NCI-H1417 (cell line): ENCODE data around the gene NCKIPSD.
A peak's percentile ranks its signal among the peaks of the same experiment; 100 is the strongest.

ENCODE experiments used
- DNase-seq, 3 experiments: peaks; one replicate each; lab custom pipeline; 2025; lab: John Stamatoyannopoulos, UW

The NCKIPSD gene

DNA sequence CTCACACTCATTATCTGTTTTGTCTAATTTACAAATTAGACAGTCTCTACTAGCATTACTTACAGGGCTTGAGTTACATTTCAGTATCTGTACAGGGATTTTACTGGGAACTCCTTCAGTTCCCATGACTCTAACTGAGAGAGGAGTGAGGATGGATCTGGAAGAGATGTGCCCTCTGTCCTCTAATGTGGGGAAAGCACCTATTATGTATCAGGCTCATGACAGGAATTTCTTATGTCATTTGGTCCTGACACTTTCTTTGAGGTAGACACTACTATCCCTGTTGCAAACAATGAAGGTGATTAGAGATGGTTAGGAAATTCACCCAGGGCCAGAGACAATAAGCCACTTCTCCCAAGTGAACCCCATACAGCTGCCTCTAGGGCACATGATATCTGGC lies 10.9 kb upstream of the NCKIPSD start:
- DNase-seq: no peak

DNA sequence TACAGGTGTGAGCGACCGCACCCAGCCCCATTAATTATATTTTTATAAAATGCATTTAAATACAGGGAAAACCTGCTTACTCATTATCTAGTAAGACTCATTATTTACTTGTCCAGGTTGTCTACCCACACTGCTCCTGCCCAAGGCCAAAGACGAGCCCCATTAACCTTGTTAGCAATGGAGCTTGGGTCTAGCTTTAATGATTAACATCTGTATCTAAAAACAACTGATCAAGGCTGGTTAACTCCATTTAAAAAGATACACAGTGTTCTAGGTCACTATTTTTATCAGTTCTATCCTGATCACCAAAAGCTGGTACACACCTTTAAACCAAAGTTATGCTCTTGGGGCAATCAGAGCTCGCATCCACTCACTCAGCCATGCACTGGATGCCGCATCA lies 10.4 kb upstream of the NCKIPSD start:
- DNase-seq: no peak

DNA sequence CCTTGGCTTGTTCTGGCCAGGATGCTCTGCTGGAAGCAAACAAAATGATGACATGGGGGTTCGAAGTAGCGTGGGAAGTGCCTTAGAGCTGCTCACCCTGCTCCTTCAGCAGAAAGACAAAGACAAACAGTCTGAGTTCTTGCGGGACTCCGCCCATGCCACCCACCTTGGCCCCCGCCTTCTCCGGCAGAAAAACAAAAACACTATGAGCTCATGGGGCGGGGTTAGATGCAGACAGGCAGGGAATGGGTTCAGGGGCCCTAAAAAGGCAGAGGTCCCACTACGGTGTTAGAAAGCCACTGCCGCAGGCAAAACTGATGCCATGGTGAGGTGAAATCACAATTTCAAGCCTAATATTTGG lies 9.7 kb upstream of the NCKIPSD start:
- no peak for DNase-seq

DNA sequence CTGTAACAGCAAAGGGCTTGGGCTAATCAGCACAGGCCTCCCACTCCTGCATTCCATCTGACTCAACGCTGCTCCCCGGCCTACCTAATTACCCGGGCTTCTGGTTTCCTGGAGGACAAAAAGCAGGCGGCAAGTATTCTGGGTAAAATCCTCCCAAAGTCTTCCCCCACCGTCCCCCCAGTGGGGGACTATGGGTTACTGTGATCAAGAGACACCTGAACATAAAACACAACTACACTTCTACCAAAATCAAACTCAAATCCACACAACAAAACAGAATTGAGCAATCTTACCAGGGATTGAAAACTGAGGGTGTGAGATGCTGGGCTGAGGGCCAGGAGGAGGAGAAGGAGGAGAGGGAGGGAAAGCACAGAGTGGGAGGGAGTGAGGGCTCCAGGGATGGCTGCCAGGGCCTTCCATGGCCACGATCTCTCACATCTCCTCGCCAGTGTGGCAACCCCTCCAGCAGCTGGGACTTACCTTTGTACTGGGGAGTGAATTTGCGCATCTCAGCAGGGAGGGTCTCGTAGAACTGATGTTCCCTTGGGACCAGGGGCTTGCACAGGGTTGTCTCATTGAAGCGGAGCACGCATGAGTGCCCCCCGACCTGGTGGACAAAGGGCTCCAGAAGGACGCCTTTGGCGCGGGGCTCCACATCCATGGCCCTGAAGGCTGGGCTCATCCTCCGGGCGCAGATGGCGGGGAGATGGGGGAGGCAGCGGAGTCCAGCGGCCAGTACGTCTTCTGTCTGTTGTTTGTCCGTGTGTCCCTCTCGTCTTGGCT lies 9.1 kb upstream of the NCKIPSD start:
- no peak for DNase-seq

DNA sequence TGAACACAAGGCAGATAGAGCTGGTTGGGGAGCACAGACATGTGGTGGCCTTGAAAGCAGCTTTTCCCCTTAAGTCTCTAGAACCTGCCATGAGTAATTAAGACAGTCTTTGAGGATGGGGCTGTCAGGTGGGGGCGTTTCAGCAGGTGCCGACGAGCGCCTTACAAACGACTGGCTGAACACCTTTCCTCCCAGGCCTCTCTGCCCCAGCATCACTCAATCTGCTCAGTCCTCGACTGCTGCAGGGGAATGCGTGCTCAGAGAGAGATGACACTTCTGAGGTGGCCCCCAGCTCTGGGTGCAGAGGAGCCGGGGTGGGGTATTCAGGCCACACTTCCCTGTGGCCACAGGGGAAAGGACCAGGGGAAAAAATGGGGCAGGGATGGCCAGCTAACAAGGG lies 8.1 kb upstream of the NCKIPSD start:
- no peak for DNase-seq

DNA sequence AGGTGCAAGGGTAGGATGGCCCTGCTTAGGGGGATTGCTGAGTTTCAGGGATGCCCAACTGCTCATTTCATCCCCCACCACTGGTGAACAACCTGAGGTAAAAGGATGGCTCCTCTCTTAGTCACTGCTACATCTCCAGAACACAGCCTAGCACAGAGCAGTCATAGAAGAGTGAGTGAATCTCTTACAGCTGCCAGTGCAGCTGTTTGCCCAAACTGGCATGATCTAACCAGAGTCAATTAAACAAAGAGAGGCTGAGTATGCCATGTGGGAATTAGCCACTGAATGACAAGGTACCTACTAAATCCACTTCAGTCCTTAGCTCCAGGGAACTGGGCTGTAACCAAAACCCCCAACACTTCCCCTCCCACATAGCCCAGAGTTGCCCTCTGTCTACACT lies 6.8 kb upstream of the NCKIPSD start:
- no peak for DNase-seq

DNA sequence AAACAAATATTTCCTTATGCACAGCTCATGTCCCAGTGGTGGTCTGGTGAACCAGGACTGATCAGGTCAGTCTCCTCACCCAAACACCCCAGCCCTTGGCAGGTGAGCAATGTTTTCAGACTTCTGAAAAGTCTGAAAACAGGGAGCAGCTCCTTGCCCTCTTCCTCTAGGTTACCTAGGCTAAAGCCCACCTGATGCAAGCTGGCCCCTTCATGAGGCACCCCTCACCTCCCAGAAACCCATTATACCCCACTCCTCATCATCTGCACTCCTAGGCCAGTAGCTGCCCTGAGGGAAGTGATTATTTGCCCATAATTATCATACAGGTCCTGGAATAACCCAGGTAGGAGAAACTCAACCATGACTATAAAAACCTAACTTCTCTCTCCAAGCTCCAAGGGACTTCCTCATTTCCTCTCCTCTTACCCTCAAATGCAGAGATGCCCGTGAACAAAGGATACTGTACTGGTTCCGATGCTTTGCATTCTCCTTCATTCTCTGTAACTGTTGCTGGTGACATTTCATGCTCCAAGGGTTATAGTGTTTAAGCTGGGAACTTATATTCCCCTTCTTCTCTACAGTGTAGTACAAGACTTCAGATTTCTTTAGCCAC lies 5.2 kb upstream of the NCKIPSD start:
- DNase-seq: no peak

DNA sequence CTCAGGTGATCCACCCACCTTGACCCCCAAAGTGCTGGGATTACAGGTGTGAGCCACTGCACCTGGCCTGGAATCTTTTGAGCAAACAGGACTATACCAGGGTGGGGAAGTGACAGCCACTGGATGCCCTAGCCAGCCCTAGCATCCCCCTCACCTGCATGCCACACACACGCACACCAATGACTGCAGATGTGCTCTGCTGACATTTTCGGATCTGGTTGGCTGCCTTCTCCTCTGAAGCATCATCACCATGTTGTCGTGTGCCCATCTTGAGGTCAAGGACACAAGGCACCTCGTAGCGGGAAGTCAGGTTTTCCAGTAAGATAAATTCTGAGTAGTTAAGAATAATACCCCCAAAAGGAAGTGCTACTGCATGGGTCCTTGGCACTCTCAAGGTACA lies 3.7 kb upstream of the NCKIPSD start:
- DNase-seq: no peak

DNA sequence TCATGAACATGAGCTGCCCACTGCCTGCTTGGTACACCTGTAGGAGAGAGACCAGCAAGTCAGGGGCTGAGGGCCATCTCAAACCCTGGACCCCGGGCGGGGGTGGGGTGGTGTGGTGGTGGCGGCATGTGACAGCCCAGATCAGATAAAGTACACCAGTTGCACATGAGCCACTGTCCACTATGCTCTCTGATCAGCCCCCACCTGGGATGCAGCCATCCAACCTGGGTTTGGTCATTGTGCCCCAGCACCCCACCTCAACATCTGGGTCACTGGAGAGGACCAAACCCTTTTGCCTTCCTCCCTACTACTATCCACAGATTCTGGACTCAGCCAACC lies 3.0 kb upstream of the NCKIPSD start:
- DNase-seq: no peak

DNA sequence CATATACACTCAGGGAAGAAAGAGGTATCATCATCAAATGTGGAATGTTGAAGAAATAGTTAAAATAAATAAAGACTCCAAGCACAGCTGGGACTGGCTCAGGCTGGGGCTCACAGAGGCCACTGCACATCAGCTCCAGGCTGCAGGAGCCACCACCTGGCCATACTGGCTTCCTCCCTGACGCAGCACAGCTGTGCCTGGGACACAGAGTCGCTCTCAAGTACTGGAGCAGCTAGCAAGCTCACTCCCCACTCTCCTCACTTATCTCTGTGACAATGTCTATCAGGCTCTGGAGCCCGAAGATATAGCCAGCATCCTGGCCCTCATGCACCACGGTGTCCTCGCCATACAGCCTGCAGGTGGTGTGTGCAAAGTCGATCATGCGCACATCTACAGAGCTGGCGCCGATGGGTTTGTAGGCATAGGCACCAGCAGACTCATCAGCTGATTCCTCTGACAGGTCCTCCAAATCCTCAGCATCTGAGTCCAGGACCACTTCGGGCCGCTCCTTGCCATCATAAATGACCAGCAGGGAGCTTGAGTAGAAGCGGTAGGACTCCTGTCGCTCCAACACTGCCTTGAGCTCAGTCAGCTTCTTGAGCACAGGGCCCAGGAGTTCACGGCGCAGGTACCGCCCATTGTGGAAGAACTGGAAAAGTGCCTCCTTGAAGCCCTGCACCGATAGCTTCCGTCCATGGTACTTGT lies 2.5 kb upstream of the NCKIPSD start:
- no peak for DNase-seq

DNA sequence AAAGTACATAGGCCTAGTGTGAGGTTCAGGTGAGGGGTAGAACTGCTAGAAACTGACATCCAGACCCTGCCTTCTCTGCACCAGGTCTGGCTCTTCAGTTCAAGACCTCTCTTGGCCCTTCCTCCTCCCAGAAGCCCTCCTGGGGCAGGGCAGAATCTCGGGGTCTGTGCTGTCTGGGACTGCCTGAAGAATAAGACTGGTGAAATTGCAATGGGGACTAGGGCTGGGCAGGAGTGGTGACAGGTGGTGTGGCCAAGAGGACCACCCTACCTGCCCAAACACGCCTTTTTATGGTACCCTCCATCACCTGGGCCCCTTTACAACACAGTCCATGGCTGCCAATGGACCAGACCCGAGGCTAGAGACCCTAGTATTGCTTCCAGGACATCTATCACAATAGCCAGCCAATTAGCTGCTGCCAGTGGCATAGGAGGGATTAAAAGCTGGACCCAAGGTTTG lies 1.5 kb upstream of the NCKIPSD start:
- DNase-seq: no peak

DNA sequence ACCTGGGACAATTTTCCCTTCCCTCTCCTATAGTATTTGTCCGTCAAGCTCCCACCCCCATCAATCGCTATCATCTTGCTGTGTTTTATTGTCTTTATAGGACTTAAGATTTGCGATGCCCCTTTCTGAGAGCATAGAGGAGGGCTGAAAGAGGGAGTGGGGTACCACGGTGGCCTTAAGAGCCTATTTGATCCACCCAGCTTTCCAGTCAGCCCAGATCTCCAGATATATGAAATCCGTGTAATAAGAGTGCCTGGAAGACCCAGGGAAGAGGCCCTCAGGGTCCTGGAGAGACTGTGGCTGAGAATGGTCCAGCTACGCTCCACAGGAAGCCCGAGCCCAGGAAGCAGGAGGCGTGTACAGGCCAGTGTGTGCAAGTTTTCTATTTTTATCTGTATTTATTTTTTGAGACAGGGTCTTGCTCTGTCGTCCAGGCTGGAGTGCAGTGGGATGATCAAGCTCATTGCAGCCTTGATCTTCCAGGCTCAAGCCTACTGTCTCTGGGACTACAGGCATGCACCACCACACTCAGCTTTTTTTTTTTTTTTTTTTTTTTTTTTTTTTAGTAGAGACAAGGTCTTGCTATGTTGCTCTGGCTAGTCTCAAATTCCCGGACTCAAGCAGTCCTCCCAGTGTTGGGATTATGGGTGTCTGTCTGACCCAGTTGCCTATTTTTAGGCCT lies 964 bp upstream of the NCKIPSD start:
- peak in 1 of 3 experiments; percentile 25 for DNase-seq

DNA sequence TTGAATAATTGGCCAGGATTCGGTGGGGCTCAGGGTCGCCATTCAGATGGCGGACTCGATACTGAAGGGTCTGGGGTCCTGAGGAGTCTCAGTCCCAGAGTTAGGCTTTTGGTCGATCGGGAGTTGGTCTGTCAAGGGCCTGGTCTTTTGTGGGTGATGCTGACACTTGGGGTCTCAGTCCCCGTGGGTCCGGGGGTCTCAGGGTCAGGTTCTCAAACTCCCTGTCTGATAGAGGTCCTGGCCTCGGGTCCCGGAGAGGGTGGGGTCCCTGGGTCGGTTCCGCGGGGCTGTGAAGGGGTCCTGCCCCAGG lies 467 bp downstream of the NCKIPSD start:
- no peak for DNase-seq

DNA sequence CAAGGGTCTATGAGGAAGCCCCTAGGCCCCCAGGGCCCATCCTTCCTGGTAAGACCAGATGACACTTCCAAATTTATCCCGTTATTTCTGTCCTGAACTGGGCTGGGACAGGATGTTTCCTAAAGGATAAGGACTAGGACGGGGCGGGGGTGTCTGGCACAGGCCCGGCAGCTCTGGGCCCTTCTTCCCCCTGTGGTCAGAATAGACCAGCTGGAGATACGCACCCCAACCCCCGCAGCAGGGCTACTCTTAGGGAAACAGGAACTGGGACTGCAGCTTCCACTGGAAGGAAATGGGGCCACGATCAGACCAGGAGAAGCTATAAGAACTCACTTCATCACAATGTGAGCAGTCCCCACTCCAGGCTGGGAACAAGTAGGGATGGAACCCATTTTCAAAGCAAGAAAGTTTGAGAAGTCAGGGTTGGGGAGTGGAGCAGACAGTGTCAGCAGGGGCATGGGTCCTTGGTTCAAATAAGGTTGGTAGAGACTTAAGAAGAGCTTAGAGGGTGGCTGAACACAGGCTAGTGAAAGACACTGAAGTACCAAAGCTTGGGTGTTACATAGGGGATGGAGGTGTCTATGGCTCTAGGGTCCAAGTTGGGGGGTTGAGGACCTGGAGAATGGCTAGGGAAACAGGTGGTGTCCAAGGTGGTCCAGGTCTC lies 1.1 kb downstream of the NCKIPSD start:
- DNase-seq: no peak

DNA sequence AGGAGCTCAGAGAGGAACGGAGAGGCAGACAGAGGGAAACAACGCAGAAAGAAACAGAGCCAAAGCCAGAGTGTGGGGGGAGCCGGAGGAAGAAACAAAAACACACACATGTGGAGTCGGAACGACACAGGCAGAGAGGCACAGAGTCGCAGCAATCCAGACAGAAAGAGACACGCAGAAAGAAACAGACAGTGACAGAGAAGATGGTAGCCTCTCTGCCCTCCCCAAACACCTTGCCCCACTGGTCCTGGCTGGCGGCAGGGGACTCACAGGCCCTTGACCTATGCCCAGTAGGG lies 1.7 kb downstream of the NCKIPSD start:
- no peak for DNase-seq

DNA sequence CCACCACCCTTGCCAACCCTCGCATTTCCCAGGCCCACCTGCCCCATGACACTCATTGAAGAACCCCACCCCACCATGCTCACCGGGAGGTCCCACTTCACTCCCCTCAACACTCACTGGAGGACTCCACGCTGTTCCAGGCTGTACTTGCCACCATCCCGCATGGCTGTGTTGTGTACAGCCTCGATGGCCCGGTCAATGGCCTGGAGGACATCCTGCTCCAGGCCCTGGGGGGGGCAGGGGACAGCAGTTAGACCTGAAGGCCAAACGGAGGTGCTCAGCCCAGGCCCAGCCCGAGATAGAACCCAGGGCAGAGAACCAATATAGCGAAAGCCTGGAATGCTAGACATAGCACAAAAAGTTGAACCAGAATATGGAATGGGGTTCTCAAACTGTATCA lies 2.9 kb downstream of the NCKIPSD start:
- DNase-seq: no peak

DNA sequence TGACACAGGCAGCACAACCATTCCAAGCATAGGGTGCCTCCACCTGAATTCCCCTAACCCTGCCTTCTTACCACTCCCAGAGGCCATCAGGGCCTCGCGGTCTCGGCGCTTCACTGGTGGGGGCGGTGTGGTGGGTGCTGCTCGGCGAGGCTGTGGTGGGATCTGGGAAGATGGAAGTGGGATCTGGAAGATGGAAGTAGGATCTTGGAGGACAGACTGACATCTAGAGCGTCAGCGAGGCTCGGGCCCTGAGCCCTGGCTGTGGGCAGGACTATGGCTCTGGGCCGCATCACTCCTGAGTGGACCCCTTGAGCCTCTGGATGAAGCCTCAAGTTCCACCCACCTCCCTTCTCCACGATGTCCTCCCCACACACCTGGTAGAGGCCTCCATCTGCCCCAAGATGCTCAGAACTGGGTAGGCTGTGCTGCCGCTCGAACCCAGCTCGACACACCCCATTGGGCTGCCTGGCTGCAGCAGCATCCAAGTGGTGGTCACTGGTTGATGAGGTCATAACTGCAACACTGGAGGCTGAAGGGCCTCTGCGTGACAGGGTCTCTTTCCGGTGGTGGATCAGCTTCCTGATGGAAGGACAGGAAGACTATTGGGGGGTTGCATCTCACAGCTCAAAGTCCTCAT lies 3.6 kb downstream of the NCKIPSD start:
- no peak for DNase-seq

DNA sequence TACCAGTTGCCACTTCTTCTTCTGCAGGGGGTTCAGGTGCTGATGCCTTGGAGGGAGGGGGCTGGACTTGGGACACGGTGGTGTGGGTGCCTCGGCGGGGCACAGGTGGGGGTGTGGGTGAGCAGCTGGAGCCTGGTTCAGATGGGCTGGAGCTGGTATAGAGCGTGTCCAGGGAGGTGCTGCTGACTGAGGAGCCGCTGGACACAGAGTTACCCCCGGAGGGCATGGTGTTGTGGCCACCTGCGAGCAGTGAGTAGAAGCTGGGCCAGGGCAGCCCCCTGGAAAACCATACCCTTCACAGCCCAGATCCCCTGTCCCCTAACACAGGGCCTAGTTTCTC lies 4.2 kb downstream of the NCKIPSD start:
- DNase-seq: no peak

DNA sequence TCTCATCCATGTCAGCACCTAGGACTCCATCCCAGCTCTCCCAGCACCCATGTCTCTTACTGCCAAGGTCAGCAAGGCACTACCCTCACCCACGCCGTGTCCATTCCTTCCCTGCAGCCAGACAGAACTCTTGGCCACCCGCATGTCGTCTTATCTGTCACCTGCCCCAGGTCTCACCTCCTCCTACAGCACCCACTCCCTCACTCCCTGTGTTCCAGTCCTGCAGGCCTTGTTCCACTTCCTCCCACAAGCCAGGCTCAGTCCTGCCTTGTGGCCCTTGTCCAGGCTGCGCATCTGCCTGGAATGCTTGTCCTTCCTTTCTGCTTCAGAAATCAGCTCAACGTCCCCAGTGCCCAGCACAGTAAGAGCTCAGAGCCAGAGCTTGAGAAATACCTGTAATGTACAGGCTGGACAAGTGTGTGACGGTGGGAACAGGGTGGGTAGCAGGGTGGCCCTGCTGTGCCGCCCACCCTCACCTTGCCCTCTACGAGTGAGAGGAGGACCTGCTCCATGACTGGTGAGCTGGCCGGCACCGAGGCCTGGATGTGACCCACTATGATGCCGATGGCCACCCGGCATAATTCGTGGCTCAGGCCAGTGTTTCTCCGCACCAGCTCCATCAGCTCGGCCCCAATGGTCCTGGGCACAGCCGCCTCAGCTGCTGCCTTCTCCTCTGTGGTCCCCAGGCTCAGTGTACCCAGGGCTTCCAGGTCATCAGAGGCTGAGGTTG lies 4.7 kb downstream of the NCKIPSD start:
- DNase-seq: no peak

DNA sequence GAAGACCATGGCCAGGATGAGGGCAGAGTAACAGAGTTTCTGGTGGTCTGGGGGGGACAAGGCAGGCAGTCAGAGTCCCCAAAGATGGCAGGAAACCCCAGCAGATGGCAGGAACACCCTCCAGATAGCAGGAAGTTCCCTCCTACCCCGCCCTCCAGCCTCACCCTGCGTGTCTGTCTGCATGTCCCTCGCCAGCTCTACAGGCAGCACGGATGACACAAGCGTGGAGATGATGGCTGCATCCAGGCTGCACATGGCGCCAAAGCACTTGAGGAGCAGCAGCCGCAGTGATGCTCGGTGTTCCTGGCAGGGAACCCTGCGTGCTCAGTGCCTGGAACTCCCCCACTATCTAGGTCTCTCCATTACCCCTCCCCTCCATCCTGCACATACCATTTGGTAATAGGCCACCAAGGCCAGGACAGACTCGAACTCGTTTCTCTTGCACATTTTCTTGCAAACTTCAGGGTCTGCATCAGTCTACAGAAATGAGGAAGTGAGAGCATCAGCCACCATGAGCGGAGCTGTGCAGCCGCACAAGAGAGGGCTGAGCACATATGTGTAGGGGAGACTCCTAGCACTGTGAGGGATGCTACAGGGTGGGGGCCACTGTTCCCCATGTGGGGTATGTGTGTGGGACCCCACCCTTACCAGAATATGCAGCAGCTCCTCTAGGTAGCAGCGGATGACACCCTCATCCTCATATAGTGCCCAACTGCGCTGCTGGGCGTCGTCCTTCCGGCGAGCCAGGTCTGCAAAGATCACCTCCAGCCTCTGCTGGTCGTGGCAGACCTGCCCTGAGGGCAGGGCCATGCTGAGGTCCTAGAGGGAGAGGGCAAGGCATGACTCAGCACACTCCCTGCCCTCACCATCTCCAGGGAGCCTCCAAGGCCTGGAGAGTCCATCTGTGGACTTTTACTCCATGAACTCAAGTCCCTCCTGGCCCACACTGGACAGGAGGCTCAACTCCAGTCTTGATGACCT lies 6.0 kb downstream of the NCKIPSD start:
- DNase-seq: no peak
